Vagina (tissue), 2 donors: ENCODE measurements around the gene MDK. TPM values are rescaled to one million over a fixed set of nuclear protein-coding genes. Genes with fewer than 3 reads are reported as not detected.
"Not testable (repeated sequence)": the region's sequence is repeated elsewhere in the genome, so short reads cannot be mapped to it uniquely, and the experiment has no call there.

ENCODE experiments used
- DNase-seq, 2 donors: peaks; one replicate each; pipeline ENCODE4 v3.0.0-alpha.2; 2017; ENCODE audit errors: extremely low spot score in 2 of 2
- H3K27ac ChIP-seq: fragments of 200-600 bp; sonication (generic); one replicate; pipeline ENCODE4 v1.5.1; 2019
- H3K27me3 ChIP-seq: fragments of 200-600 bp; sonication (generic); one replicate; pipeline ENCODE4 v1.5.1; 2019
- H3K36me3 ChIP-seq, 2 donors: fragments of 200-600 bp; sonication (generic); one replicate each; pipeline ENCODE4 v1.5.1; 2017 to 2019
- H3K4me1 ChIP-seq: fragments of 200-600 bp; sonication (generic); one replicate; pipeline ENCODE4 v1.5.1; 2019
- H3K4me3 ChIP-seq, 2 donors: fragments of 200-600 bp; sonication (generic); 1 replicate in 1 of 2; 2 replicates in 1 of 2; pipeline ENCODE4 v1.5.1; 2016 to 2019
- H3K9me3 ChIP-seq: fragments of 200-600 bp; sonication (generic); one replicate; pipeline ENCODE4 v1.5.1; 2019
- CTCF ChIP-seq, 3 experiments: fragments of 450-650 bp in 2 of 3; fragments of 200-600 bp in 1 of 3; sonication (generic) in 1 of 3; IDR thresholded peaks; one replicate each; pipeline ENCODE4 v1.5.1; 2017 to 2019; ENCODE audit warnings: antibody characterized with exemption in 3 of 3, mild to moderate bottlenecking in 2 of 3, moderate library complexity in 2 of 3
- POLR2A ChIP-seq, 2 donors: fragments of 450-650 bp; IDR thresholded peaks; one replicate each; pipeline ENCODE4 v1.6.1; 2017; ENCODE audit warnings: antibody characterized with exemption in 2 of 2, mild to moderate bottlenecking in 2 of 2, moderate library complexity in 2 of 2
- POLR2AphosphoS5 ChIP-seq, 2 donors: sonication (generic); formaldehyde crosslinking; IDR thresholded peaks; one replicate each; pipeline ENCODE4 v1.9.0; 2017; ENCODE audit warnings: antibody characterized with exemption in 2 of 2, mild to moderate bottlenecking in 2 of 2, low read depth in 1 of 2; ENCODE audit not compliant: insufficient read depth in 1 of 2
- intact Hi-C: fragments of 100-400 bp; cut with DNase I; formaldehyde crosslinking; loops from one replicate; pipeline ENCODE4 v1.15.1; 2023
- total RNA-seq: library from RNA; depleted of rRNA; stranded (reverse); fragments of >200 nt; gene quantifications from one replicate; pipeline ENCODE4 v1.2.3, GENCODE V29; 2016

The MDK gene
- total RNA-seq, 1 donor from 2014 or later, result 142 TPM

GRCh38 chr11:46367244-46367915, 14.1 kb upstream of the MDK start:
- peak overlapping the region; percentile 20 for H3K27ac ChIP-seq
- H3K9me3 ChIP-seq, result no peaks in the 10 kb centered on the region
- peaks cover 30% of the 10 kb centered on the region for H3K4me1 ChIP-seq
- intact Hi-C loops, result no loop called here
- H3K4me3 ChIP-seq, result no peak overlapping the region
- TF ChIP-seq POLR2AphosphoS5 (IDR thresholded peaks at IDR 0.05; ENCODE audit: insufficient read depth in 1 of 2, low read depth in 1 of 2), result peak in 1 of 2 donors; percentile 14
- peak; percentile 71 to 82 (median 75) for TF ChIP-seq CTCF (IDR thresholded peaks at IDR 0.05)
- TF ChIP-seq POLR2A (IDR thresholded peaks at IDR 0.05), result no peak
- no peaks in the 10 kb centered on the region for H3K27me3 ChIP-seq
- DNase-seq, result no peak
- H3K36me3 ChIP-seq, result peaks cover 0 to 25% of the 10 kb centered on the region in 2 donors

DNA sequence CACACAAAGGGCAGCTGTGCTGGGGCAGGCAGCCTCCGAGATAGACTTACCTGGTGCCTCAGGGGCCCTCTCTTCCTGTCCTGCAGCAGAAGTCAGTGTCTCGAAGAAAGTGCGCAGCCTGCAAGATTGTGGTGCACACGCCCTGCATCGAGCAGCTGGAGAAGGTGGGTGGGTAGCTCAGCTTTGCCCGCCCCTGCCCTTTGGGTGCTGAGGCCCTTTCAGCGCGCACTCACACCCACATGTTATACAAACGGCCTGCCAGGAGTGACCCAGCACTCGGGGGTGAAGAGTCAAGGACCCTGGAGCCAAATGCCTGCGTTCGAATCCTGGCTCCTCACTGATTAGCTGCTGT, 13.6 kb upstream of the MDK start:
- Histone ChIP-seq H3K27ac (no peak overlapping the region), H3K36me3 (peaks cover 0 to 30% of the 10 kb centered on the region in 2 donors), H3K9me3 (no peaks in the 10 kb centered on the region), H3K4me3 (no peak overlapping the region), H3K4me1 (peaks cover 25% of the 10 kb centered on the region), H3K27me3 (no peaks in the 10 kb centered on the region)
- intact Hi-C loops, result no loop called here
- no peak for DNase-seq
- TF ChIP-seq POLR2A (IDR thresholded peaks at IDR 0.05) (no peak), POLR2AphosphoS5 (IDR thresholded peaks at IDR 0.05; ENCODE audit: insufficient read depth in 1 of 2, low read depth in 1 of 2) (peak in 1 of 2 donors; percentile 0), CTCF (IDR thresholded peaks at IDR 0.05) (peak in 1 of 3 experiments; percentile 2)

- H3K9me3 ChIP-seq, result no peaks in the 10 kb centered on the region
- DNase-seq, result no peak
- TF ChIP-seq POLR2AphosphoS5 (IDR thresholded peaks at IDR 0.05; ENCODE audit: insufficient read depth in 1 of 2, low read depth in 1 of 2), result no peak
- no peak for TF ChIP-seq POLR2A (IDR thresholded peaks at IDR 0.05)
- TF ChIP-seq CTCF (IDR thresholded peaks at IDR 0.05), result peak in 2 of 3 experiments; percentile 63 to 64
- peaks cover 0 to 37% of the 10 kb centered on the region in 2 donors for H3K36me3 ChIP-seq
- H3K4me1 ChIP-seq, result peaks cover 15% of the 10 kb centered on the region
- H3K4me3 ChIP-seq, result no peak overlapping the region
- intact Hi-C loops, result no loop called here
- H3K27me3 ChIP-seq, result no peaks in the 10 kb centered on the region
- no peak overlapping the region for H3K27ac ChIP-seq
Observed at GRCh38 chr11:46369458-46370152, 11.9 kb upstream of the MDK start.

DNA sequence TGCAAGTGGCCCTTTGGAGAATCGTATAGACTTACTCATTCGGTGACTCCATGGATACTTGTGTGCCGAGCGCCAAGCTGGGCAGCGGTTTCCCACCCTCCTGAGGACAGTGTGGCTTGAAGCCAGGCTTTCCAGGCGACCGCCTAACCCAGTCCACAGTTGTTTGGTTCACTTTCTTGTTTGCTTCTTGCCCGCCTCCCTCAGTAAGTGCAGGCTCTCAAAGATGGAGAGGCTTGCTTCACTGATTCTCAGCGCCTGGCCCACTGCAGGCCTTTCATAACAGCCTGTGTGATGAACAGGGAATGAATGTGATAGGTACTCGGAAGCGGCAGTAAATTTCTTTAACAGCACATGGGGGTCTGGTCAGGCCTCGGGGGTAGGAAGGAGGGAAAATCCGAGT, 11.2 kb upstream of the MDK start:
- intact Hi-C loops, result no loop called here
- peaks cover 15% of the 10 kb centered on the region for H3K4me1 ChIP-seq

GRCh38 chr11:46371262-46371661, 10.2 kb upstream of the MDK start:
- H3K27me3 ChIP-seq, H3K9me3 ChIP-seq, H3K27ac ChIP-seq, intact Hi-C loops, DNase-seq, H3K4me3 ChIP-seq: not testable (repeated sequence)
- H3K4me1 ChIP-seq, result peaks cover 15% of the 10 kb centered on the region
- H3K36me3 ChIP-seq, result peaks cover 0 to 53% of the 10 kb centered on the region in 2 donors

More for the DNA sequence above, 11.2 kb upstream of the MDK start:
- peaks cover 0 to 43% of the 10 kb centered on the region in 2 donors for H3K36me3 ChIP-seq
- no peak for TF ChIP-seq POLR2AphosphoS5 (IDR thresholded peaks at IDR 0.05; ENCODE audit: insufficient read depth in 1 of 2, low read depth in 1 of 2)
- TF ChIP-seq POLR2A (IDR thresholded peaks at IDR 0.05), result no peak
- TF ChIP-seq CTCF (IDR thresholded peaks at IDR 0.05), result no peak
- H3K27me3 ChIP-seq, result no peaks in the 10 kb centered on the region
- no peak for DNase-seq
- no peak overlapping the region for H3K27ac ChIP-seq
- H3K9me3 ChIP-seq, result no peaks in the 10 kb centered on the region
- no peak overlapping the region for H3K4me3 ChIP-seq
